ENCODE data around the gene ZDHHC12. TPM values are rescaled to one million over a fixed set of nuclear protein-coding genes. Genes with fewer than 3 reads are reported as not detected.

ZDHHC12 gene
- total and polyA plus RNA-seq, 5 donors: 8.3 to 13.1 (median 9.5) TPM

DNA sequence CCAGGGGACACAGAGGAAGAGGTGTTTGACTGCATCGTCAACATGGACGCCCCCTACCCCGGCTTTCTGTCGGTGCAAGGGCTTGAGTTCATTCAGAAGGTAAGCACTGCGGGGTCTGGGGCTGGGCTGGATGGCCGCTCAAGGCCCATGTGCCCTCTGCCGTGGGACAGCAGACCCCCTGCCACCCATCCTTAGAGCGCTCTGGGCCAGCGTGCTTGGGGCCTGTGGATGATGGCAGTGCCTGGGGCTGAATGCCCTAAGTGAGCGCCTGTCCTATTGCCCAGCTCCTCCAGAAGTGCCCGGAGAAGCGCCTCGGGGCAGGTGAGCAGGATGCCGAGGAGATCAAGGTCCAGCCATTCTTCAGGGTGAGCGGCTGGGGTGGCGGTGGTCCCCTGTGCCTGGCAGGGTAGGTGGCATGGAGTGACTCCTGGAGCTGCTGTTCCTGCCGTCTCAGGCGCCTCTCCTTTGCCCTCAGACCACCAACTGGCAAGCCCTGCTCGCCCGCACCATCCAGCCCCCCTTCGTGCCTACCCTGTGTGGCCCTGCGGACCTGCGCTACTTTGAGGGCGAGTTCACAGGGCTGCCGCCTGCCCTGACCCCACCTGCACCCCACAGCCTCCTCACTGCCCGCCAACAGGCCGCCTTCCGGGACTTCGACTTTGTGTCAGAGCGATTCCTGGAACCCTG is 3.9 kb downstream of the ZDHHC12 start:
- Histone ChIP-seq H3K27ac (ENCODE audit: low read length) (no peak overlapping the region), H3K9me3 (ENCODE audit: control insufficient read depth, low read length) (no peaks in the 10 kb centered on the region), H3K27me3 (ENCODE audit: control insufficient read depth, insufficient read depth) (no peaks in the 10 kb centered on the region), H3K4me3 (ENCODE audit: low read length) (no peak overlapping the region), H3K4me1 (ENCODE audit: control insufficient read depth, insufficient read depth, low read length) (peaks cover 3% of the 10 kb centered on the region)
- ATAC-seq: no peak
- intact Hi-C loops (cut with DNase I): no loop called here
- DNase-seq: peak in 1 of 3 donors; percentile 48
- whole genome bisulfite sequencing: 91% methylated on average over 30 of the region's 30 CpGs

DNA sequence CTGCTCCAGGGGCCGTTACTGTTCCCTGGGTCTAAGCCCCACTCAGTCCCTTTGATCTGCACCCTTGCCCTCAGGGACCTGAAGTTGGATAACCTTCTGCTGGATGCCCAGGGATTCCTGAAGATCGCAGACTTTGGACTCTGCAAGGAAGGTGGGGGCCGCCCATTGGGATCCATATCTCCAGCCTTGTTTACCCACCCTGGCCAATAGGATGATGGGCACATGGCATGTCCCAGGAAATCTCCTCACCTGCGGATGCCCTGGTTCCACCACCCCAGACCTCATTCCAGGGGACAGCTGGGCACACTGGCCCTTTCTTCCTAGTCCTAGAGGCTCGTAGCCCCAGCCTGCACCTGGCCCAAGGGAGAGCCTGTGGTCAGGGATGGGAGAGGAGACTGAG is 5.5 kb downstream of the ZDHHC12 start:
- H3K4me3 ChIP-seq (ENCODE audit: low read length): no peak overlapping the region
- H3K27me3 ChIP-seq (ENCODE audit: control insufficient read depth, insufficient read depth): no peaks in the 10 kb centered on the region
- H3K9me3 ChIP-seq (ENCODE audit: control insufficient read depth, low read length): no peaks in the 10 kb centered on the region
- DNase-seq: no peak
- H3K4me1 ChIP-seq (ENCODE audit: control insufficient read depth, insufficient read depth, low read length): no peaks in the 10 kb centered on the region
- WGBS: 88% methylated on average over 5 of the region's 5 CpGs
- H3K27ac ChIP-seq (ENCODE audit: low read length): no peak overlapping the region
- intact Hi-C loops (cut with DNase I): no loop called here
- ATAC-seq: no peak

DNA sequence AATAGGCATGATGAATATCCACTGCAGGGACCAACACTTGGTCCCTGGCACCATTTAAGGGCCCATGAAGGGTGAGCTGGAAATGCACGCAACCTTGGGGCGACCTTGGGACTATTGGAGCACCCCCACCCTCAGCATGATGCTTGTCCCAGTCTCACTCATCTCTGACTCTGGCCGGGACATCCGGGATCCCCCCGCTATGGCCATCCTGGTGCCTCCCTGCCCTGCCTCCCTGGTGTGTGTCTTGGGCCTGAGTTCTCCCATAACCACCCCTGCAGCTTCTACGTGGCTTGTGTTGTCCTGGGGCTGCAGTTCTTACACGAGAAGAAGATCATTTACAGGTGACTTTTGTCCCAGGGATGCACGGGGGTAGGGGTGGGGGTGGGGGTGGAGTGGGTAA is 5.9 kb downstream of the ZDHHC12 start:
- WGBS: 87% methylated on average over 8 of the region's 8 CpGs

DNA sequence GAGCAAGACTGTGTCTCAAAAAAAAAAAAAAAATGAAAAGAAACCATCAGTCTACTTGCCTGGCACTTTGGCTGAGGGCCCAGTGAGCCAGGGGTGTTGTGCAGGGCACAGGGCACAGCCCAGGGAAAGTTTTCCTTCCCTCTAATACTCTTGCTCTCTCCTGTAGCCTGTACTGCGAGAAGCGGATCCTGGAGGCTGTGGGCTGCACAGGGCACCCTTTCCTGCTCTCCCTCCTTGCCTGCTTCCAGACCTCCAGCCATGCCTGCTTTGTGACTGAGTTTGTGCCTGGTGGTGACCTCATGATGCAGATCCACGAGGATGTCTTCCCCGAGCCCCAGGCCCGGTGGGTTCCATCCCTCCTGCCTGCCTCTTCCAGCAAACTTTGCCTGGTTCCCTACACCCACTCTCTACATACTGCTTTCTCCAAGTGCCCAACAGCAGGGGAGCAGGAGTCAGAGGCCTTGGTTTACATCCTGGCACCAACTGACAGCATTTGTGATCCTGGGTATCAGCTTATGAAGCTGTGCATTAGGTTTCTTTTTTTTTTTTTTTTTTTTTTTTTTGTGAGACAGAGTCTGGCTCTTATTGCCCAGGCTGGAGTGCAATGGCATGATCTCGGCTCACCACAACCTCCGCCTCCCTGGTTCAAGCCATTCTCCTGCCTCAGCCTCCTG is 7.2 kb downstream of the ZDHHC12 start:
- ATAC-seq: no peak
- peak in 1 of 3 donors; percentile 21 for DNase-seq
- Histone ChIP-seq H3K4me1 (ENCODE audit: control insufficient read depth, insufficient read depth, low read length) (no peaks in the 10 kb centered on the region), H3K27ac (ENCODE audit: low read length) (no peak overlapping the region), H3K9me3 (ENCODE audit: control insufficient read depth, low read length) (no peaks in the 10 kb centered on the region), H3K4me3 (ENCODE audit: low read length) (no peak overlapping the region), H3K27me3 (ENCODE audit: control insufficient read depth, insufficient read depth) (no peaks in the 10 kb centered on the region)
- intact Hi-C loops (cut with DNase I): no loop called here
- 91% methylated on average over 7 of the region's 7 CpGs for WGBS

More for the DNA sequence above, 5.9 kb downstream of the ZDHHC12 start:
- Histone ChIP-seq H3K4me3 (ENCODE audit: low read length) (no peak overlapping the region), H3K9me3 (ENCODE audit: control insufficient read depth, low read length) (no peaks in the 10 kb centered on the region), H3K27ac (ENCODE audit: low read length) (no peak overlapping the region), H3K4me1 (ENCODE audit: control insufficient read depth, insufficient read depth, low read length) (no peaks in the 10 kb centered on the region), H3K27me3 (ENCODE audit: control insufficient read depth, insufficient read depth) (no peaks in the 10 kb centered on the region)
- ATAC-seq: no peak
- intact Hi-C loops (cut with DNase I): no loop called here
- peak in 1 of 3 donors; percentile 33 for DNase-seq

DNA sequence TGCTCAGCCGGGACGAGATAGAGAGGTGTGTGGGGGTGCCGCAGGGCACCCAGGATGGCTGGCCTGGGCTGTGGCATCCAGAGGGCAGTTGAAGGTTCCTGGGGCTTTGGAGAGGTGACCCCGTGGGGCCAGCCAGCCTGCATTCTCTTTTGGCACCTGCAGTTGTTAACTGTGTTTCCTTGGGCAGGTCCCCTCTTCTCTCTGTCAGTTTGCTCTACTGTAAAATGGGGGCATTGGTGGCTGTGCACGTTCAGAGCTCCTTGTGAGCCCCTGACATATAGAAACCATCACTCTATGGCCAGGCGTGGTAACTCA is 8.5 kb downstream of the ZDHHC12 start:
- Histone ChIP-seq H3K4me1 (ENCODE audit: control insufficient read depth, insufficient read depth, low read length) (no peaks in the 10 kb centered on the region), H3K27me3 (ENCODE audit: control insufficient read depth, insufficient read depth) (no peaks in the 10 kb centered on the region), H3K9me3 (ENCODE audit: control insufficient read depth, low read length) (no peaks in the 10 kb centered on the region), H3K27ac (ENCODE audit: low read length) (no peak overlapping the region), H3K4me3 (ENCODE audit: low read length) (no peak overlapping the region)
- DNase-seq (no peak), ATAC-seq (no peak)
- intact Hi-C loops (cut with DNase I): no loop called here
- WGBS: 90% methylated on average over 6 of the region's 6 CpGs

DNA sequence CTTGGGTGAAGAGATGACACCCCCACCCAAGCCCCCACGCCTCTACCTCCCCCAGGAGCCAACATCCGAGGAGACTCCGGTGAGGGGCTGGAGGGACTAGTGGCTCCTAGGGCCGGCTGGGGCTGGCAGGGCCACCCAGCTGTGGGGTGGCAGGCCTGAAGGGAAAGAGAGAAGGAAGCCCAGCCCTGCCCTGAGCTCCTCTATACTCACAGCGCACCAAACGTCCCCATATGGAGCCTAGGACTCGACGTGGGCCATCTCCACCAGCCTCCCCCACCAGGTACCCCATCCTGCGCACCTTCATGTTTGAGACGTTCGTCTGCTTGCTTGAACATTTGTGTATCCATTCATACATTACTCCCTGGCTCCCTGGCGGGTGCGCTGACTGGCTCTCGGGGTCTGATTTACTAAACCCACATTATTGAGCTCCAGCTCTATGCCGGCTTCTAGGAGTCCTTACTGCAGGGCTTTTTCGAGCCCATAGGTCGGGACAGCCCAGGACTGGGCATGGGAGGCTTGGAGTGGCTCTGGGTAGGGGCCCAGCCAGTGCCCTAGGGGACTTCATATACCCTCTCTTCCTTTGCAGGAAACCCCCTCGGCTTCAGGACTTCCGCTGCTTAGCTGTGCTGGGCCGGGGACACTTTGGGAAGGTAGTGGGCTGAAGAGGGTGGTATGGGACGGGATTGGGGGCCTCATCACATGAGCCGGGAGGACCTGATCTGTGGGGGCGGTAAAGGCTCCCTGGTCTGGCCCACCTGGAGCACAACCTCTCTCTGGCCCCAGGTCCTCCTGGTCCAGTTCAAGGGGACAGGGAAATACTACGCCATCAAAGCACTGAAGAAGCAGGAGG is 9.1 kb downstream of the ZDHHC12 start:
- DNase-seq: peak in 1 of 3 donors; percentile 19
- 91% methylated on average over 24 of the region's 24 CpGs for WGBS

DNA sequence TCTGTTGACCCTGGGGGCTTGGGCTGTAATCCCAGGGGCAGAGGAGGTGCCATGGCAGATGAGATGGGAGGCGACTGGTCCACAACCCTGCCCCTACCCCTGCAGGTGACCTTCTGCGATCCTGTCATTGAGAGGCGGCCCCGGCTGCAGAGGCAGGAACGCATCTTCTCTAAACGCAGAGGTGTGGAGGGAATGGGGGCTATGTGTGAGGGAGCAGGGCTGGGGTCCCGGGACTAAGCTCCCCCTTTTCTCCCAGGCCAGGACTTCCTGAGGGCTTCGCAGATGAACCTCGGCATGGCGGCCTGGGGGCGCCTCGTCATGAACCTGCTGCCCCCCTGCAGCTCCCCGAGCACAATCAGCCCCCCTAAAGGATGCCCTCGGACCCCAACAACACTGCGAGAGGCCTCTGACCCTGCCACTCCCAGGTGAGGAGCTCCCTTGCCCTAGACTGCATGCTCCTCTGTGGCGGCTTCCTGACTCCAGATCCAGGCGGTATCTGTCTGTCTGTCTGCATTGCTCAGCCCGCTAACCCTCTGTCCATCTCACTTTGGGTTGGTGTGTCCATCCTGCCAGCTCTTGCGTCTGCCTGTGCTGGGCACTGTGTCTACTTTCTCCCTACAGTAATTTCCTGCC is 9.9 kb downstream of the ZDHHC12 start:
- DNase-seq (peak in 1 of 3 donors; percentile 23), ATAC-seq (no peak)
- 94% methylated on average over 19 of the region's 19 CpGs for WGBS
- H3K4me1 ChIP-seq (ENCODE audit: control insufficient read depth, insufficient read depth, low read length): no peaks in the 10 kb centered on the region
- intact Hi-C loops (cut with DNase I): no loop called here
- no peaks in the 10 kb centered on the region for H3K9me3 ChIP-seq (ENCODE audit: control insufficient read depth, low read length)
- H3K4me3 ChIP-seq (ENCODE audit: low read length): no peak overlapping the region
- H3K27ac ChIP-seq (ENCODE audit: low read length): no peak overlapping the region
- no peaks in the 10 kb centered on the region for H3K27me3 ChIP-seq (ENCODE audit: control insufficient read depth, insufficient read depth)

More for the DNA sequence above, 9.1 kb downstream of the ZDHHC12 start:
- H3K4me3 ChIP-seq (ENCODE audit: low read length): no peak overlapping the region
- ATAC-seq: no peak
- H3K27ac ChIP-seq (ENCODE audit: low read length): no peak overlapping the region
- H3K27me3 ChIP-seq (ENCODE audit: control insufficient read depth, insufficient read depth): no peaks in the 10 kb centered on the region
- intact Hi-C loops (cut with DNase I): no loop called here
- H3K4me1 ChIP-seq (ENCODE audit: control insufficient read depth, insufficient read depth, low read length): no peaks in the 10 kb centered on the region
- H3K9me3 ChIP-seq (ENCODE audit: control insufficient read depth, low read length): no peaks in the 10 kb centered on the region

DNA sequence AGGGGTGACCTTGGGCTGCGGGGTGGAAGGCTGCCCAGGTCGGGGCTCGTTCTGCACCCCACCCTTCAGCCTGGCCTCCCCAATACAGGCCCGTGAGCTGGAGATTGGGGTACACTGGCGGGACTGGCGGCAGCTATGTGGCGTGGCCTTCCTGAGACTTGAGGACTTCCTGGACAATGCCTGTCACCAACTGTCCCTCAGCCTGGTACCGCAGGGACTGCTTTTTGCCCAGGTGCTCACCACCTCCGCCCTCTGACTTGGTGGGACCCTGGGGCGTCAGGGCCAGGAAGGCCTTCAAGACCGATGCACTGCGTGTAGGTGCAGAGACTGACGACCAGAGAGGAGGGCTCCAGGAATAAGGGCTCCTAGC is 10.5 kb downstream of the ZDHHC12 start:
- no peaks in the 10 kb centered on the region for H3K9me3 ChIP-seq (ENCODE audit: control insufficient read depth, low read length)
- DNase-seq: no peak
- ATAC-seq: no peak
- WGBS: 94% methylated on average over 13 of the region's 13 CpGs
- no peak overlapping the region for H3K27ac ChIP-seq (ENCODE audit: low read length)
- intact Hi-C loops (cut with DNase I): no loop called here
- no peaks in the 10 kb centered on the region for H3K4me1 ChIP-seq (ENCODE audit: control insufficient read depth, insufficient read depth, low read length)
- no peaks in the 10 kb centered on the region for H3K27me3 ChIP-seq (ENCODE audit: control insufficient read depth, insufficient read depth)
- no peak overlapping the region for H3K4me3 ChIP-seq (ENCODE audit: low read length)

DNA sequence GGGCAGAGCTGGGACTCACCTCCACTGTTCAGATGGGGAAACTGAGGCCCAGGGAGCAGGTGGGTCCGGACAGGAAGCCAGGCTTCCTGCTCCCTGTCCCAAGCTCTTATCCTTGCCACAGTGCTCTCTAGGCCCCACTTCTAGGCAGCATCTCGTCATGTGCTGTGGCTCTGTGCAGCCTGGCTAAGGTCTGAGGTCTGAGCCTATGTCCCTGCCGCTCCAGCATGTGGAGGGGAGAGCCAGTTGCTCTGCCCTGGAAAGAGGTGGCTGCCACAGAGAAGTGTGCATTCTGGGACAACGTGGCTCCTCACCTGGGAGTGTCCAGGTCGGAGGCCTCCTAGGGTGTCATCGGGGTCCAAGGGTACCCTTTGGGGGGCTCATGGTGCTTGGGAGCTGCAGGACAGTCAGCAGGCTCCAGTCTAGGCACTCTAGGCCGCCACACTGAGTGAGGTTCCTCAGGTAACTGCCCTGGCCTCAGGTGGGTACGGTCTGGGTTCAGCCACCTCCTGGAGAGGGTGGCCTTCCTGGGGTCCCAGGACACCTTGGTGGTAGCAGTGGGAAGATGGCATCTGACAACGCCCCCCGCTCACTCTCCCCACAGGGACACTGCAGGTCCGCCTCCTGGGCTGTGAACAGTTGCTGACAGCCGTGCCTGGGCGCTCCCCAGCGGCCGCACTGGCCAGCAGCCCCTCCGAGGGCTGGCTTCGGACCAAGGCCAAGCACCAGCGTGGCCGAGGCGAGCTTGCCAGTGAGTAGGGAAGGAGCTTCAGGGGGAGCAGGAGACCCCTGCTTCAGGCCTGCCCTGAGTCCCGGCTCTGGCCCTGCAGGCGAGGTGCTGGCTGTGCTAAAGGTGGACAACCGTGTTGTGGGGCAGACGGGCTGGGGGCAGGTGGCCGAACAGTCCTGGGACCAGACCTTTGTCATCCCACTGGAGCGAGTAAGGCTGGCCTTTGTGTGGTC is 11.2 kb downstream of the ZDHHC12 start:
- Histone ChIP-seq H3K4me1 (ENCODE audit: control insufficient read depth, insufficient read depth, low read length) (no peaks in the 10 kb centered on the region), H3K27ac (ENCODE audit: low read length) (no peak overlapping the region), H3K27me3 (ENCODE audit: control insufficient read depth, insufficient read depth) (no peaks in the 10 kb centered on the region), H3K4me3 (ENCODE audit: low read length) (no peak overlapping the region), H3K9me3 (ENCODE audit: control insufficient read depth, low read length) (no peaks in the 10 kb centered on the region)
- DNase-seq (peak in 1 of 3 donors; percentile 61), ATAC-seq (peak in 1 of 2 donors; percentile 16)
- 91% methylated on average over 26 of the region's 26 CpGs for WGBS
- intact Hi-C loops (cut with DNase I): no loop called here

DNA sequence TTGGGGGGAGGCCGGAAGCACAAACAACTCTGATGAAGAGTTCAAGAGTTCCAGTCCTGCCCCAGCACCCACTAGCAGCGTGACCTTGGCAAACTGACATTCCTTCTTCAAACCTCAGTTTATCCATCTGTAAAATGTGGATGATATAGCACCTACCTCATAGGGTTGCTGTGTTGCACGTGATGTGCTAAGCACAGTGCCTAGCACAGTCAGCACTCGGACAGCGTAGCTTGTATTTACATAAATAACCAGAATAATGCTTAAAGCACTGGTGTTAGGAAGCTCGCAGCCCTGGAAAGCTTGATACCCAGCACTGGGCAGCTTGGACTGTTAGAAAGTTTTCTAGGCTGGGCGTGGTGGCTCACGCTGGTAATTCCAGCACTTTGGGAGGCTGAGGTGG is 16.5 kb downstream of the ZDHHC12 start:
- ATAC-seq (no peak), DNase-seq (no peak)
- intact Hi-C loops (cut with DNase I): no loop called here
- Histone ChIP-seq H3K4me3 (ENCODE audit: low read length) (no peak overlapping the region), H3K4me1 (ENCODE audit: control insufficient read depth, insufficient read depth, low read length) (no peaks in the 10 kb centered on the region), H3K27ac (ENCODE audit: low read length) (no peak overlapping the region), H3K27me3 (ENCODE audit: control insufficient read depth, insufficient read depth) (no peaks in the 10 kb centered on the region), H3K9me3 (ENCODE audit: control insufficient read depth, low read length) (no peaks in the 10 kb centered on the region)
- WGBS: 95% methylated on average over 8 of the region's 8 CpGs
